ENCODE results near the gene PLP2.

- TF ChIP-seq CTCF (IDR thresholded peaks at IDR 0.05; ENCODE audit: low read depth, low read length, poor library complexity, severe bottlenecking) (no peak), EZH2phosphoT487 (IDR thresholded peaks at IDR 0.05; ENCODE audit: borderline replicate concordance, low read length) (no peak)
These were observed 10.8 kb upstream of the PLP2 start for GRCh38 chrX:49160908-49161307.

Measured in DOHH2 (cell line).